Large intestine (tissue), 3 donors: ENCODE data around the gene LPCAT1. TPM values are rescaled to one million over a fixed set of nuclear protein-coding genes. Genes with fewer than 3 reads are reported as not detected.

ENCODE experiments used
- DNase-seq, 2 donors: peaks; one replicate each; pipeline versions ENCODE4 v3.0.0 to v3.0.0-alpha.2; 2013
- H3K27ac ChIP-seq: one replicate; pipeline ENCODE4 v1.5.1; 2013; ENCODE audit warnings: low read length
- H3K27me3 ChIP-seq: 2 replicates; pipeline ENCODE4 v1.6.1; 2013; ENCODE audit warnings: low read length; ENCODE audit not compliant: control insufficient read depth, insufficient read depth
- H3K36me3 ChIP-seq: 2 replicates; pipeline ENCODE4 v1.6.1; 2013; ENCODE audit warnings: low read length; ENCODE audit not compliant: control insufficient read depth, insufficient read depth
- H3K4me1 ChIP-seq: one replicate; pipeline ENCODE4 v1.6.1; 2013; ENCODE audit warnings: low read length; ENCODE audit not compliant: control insufficient read depth, insufficient read depth
- H3K4me3 ChIP-seq: one replicate; pipeline ENCODE4 v1.5.1; 2013; ENCODE audit warnings: low read length
- H3K9me3 ChIP-seq: one replicate; pipeline ENCODE4 v1.6.1; 2013; ENCODE audit warnings: mild to moderate bottlenecking, low read depth, low read length, moderate library complexity; ENCODE audit not compliant: control insufficient read depth
- whole genome bisulfite sequencing: methylation state at CpG from one replicate; pipeline ENCODE4 v1.1.5; 2013; ENCODE audit warnings: low lambda C conversion rate; ENCODE audit not compliant: insufficient coverage; 5-methylcytosine and 5-hydroxymethylcytosine counted together
- polyA plus RNA-seq: library from polyadenylated mRNA; unstranded; fragments of 120-200 nt; gene quantifications from one replicate; pipeline ENCODE4 v1.2.1, GENCODE V29; 2013

LPCAT1 gene
- polyA plus RNA-seq, 1 donor = 14.8 TPM

DNA sequence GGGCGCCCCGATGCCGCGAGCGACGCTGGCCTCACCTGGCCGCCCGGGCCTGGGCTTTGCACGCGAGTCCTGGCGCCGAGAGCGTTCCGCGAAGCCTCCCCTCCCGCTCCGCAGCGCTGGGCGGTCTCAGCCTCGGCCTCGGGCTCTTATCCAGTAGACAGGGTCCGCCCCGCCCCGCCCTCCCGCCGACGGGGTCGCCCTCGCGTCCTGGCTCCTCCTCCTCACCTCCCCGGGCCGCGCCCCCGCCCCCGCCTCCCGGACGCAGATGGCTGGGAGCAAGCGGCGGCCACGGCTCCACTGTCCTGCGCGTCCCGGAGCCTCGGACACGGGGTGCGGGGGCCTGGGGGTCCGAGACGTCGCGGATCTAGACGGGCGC, 78.5 kb downstream of the LPCAT1 start, which contains the start of gene SLC6A3:
Gene SLC6A3, minus strand, starts transcription at position 128 of the 376 bp plus-strand sequence. CDS start 2,243 bp downstream, outside the sequence.
- WGBS = no CpG with 5 or more reads among the region's 52 CpGs
- Histone ChIP-seq H3K9me3 (no peaks in the 10 kb centered on the region), H3K4me3 (no peak within 1 kb of the TSS), H3K36me3 (no peaks in the 10 kb centered on the region), H3K4me1 (peaks cover 4% of the 10 kb centered on the region), H3K27ac (no peak within 1 kb of the TSS), H3K27me3 (peaks cover 91% of the 10 kb centered on the region)
- peak; percentile 12 to 50 for DNase-seq

DNA sequence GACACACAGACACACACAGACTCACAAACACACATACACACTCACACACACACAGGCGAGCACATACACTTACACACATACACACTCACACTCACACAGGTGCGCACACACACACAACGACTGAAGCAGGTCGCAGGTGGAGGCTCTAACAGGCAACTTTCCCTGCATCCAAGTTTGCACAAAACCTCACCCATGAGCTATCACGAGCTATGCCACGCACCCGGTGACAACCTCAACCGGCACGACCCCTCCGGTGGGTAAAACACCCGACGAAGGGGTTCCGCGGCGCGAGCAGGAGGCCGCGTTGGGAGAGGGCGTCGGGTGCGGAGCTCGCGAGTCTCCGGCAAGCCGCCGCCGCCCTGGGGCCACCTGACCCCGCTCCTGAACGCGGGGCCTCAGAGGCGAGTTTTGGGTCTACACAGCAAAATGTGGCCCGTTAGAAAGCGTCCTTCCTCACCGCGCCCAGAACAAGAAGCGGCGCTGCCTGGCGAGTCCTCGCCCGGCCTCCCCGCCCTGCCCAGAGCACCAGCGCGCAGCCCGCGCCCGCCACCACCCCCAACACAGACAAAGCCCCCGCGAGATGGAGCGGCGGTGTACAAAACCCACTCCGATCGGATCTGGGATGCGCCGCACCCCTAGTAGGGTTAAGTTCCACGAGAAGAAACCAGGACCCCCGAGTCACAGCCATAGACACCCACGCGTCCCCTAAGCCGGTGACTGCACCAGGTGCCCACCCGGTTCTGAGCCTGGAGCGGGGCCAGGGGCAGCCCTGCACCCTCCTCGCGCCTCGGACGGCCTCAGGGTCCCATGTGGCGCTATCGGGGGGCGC, 79.2 kb downstream of the LPCAT1 start:
- Histone ChIP-seq H3K27me3 (peaks cover 89% of the 10 kb centered on the region), H3K27ac (no peak overlapping the region), H3K4me3 (no peak overlapping the region), H3K4me1 (peaks cover 4% of the 10 kb centered on the region), H3K36me3 (no peaks in the 10 kb centered on the region), H3K9me3 (no peaks in the 10 kb centered on the region)
- no peak for DNase-seq
- WGBS = no CpG with 5 or more reads among the region's 68 CpGs

DNA sequence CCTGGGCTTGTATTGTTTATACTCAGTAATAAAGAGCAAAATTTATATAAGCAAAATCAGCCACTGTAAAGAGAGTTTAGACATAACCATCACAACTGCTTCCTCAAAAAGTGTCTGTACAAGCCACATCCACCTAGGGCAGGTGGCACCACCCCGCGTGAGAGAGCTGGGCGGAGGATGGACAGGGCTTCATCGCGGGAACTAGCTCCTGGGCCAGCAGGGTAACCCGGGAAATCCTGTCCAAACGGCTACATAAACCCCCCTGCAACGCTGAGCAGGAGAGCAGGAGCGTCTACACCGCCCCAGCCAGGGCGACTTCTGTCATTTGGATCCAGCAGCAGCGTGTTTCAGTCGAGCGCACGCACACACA, 79.8 kb downstream of the LPCAT1 start:
- Histone ChIP-seq H3K27ac (no peak overlapping the region), H3K4me3 (no peak overlapping the region), H3K27me3 (peaks cover 87% of the 10 kb centered on the region), H3K36me3 (no peaks in the 10 kb centered on the region), H3K9me3 (no peaks in the 10 kb centered on the region), H3K4me1 (peaks cover 4% of the 10 kb centered on the region)
- DNase-seq = no peak
- WGBS = no CpG with 5 or more reads among the region's 15 CpGs

DNA sequence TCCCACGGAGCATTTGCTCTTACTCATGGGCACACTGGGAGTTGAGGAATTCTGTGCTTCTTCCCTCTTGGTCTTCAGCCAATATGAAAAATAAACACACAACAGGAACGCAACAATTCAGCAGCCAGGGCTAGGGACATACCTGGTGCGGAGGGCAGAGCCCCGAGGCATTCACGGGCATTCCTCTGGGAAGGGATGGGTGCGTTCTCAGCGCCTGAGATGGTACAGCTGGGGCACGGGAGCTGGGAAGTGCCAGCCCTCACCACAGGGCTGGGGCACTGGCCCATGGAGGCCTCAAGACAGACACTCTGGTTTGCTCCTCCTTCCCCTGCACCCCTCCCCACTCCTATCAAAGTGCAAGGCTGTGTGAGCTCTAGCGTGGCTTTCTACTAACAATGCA, 80.6 kb downstream of the LPCAT1 start:
- Histone ChIP-seq H3K4me3 (no peak overlapping the region), H3K4me1 (peaks cover 4% of the 10 kb centered on the region), H3K9me3 (no peaks in the 10 kb centered on the region), H3K27me3 (peaks cover 85% of the 10 kb centered on the region), H3K36me3 (no peaks in the 10 kb centered on the region), H3K27ac (no peak overlapping the region)
- DNase-seq = no peak
- 17% methylated on average over 1 of the region's 9 CpGs for WGBS

DNA sequence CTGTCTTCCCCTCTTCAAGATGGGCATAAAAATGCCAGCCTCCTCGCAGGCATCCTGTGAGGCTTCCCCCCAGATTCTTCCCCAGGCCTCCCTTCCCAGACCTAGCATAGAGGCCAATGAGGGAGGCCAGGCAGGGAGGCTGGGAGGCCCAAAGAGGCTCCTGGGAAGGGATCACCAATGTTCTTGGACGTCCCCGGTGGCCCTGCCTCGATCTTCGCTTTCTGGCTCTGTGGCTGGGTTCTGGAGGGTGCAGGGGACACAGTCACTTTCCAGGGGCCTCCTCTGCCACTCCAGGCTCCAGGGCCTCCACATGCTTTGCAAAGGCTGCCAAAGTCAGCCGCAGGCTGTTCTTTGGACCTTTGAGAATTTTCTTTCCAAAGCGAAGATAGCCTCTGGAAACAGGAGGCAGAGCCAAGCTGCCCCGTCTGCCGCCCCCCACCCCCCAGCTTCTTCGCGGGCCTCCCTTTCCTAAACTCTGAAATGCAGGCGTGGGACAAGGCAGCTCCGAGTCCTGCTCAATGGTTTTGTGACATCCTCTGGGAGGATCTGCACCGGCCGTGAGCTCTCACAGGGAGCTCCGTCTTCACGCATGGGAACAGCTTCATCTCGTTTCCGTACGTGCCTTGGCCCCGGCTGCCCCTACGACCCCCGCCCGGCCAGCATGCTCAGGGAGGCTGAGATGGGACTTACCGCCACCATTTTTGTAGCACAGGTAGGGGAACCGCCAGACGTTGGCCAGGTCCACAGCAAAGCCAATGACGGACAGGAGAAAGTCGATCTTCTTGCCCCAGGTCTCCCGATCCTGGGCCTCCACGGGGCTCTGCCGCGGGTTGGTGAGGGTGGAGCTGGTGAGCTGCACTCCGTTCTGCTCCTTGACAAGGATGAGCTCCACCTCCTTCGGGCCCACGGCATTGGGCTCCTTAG, 81.3 kb downstream of the LPCAT1 start:
- no CpG with 5 or more reads among the region's 36 CpGs for WGBS
- peaks cover 79% of the 10 kb centered on the region for H3K27me3 ChIP-seq
- H3K36me3 ChIP-seq = no peaks in the 10 kb centered on the region
- no peak overlapping the region for H3K4me3 ChIP-seq
- no peak for DNase-seq
- H3K9me3 ChIP-seq = no peaks in the 10 kb centered on the region
- peaks cover 6% of the 10 kb centered on the region for H3K4me1 ChIP-seq
- no peak overlapping the region for H3K27ac ChIP-seq

DNA sequence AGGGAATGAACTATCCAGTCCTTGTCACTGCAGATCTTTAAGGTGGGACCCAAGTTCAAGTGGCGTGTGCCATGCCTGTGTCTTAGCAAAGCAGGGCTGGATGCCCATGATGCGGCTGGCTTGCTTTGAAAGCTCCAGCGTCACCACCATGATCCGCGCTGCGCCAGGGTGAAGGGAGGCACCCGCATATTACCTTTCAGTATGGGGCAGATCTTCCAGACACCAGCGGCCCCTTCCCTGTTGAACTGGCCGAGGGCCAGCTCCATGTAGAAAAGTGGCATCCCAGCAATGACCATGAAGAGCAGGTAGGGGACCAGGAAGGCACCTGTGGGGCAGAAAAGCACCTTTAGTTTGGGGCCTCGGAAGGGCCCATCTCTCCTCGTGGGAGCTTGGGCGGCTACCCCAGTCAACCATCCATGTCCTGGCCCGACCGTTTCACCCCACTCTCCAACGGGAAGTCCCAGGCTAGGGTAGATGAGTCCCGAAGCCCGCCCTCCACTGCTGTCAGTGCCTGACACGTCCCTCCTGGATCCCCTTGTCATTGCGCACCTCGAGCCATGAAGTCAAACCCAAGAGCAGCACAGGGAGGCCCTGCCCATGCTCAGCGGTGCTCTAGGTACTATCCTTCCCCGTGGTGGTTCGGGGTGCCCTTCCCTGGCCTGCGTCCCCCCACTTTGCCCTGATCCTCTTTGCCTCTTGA, 82.4 kb downstream of the LPCAT1 start:
- WGBS = no CpG with 5 or more reads among the region's 24 CpGs
- H3K4me3 ChIP-seq = no peak overlapping the region
- DNase-seq = no peak
- H3K27me3 ChIP-seq = peaks cover 68% of the 10 kb centered on the region
- no peaks in the 10 kb centered on the region for H3K9me3 ChIP-seq
- no peak overlapping the region for H3K27ac ChIP-seq
- no peaks in the 10 kb centered on the region for H3K36me3 ChIP-seq
- H3K4me1 ChIP-seq = peaks cover 8% of the 10 kb centered on the region

DNA sequence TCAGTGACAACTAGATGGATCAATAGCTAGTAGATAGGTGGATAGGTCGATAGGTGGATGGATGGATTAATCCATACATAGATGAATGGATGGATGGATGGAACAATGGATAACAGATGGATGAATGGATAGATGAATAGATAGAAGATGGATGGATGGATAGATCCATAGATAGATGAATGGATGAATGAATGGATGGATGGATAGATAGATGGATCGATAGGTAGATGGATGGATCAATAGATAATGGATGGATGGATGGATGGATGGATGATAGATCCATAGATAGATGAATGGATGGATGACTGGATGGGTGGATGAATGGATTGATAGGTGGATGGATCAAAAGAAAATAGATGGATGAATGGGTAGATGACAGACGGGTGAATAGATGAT, 83.7 kb downstream of the LPCAT1 start:
- H3K27me3 ChIP-seq = peaks cover 59% of the 10 kb centered on the region
- no peak for DNase-seq
- no peak overlapping the region for H3K27ac ChIP-seq
- no peaks in the 10 kb centered on the region for H3K36me3 ChIP-seq
- H3K9me3 ChIP-seq = no peaks in the 10 kb centered on the region
- WGBS = 93% methylated on average over 3 of the region's 3 CpGs
- peaks cover 8% of the 10 kb centered on the region for H3K4me1 ChIP-seq
- no peak overlapping the region for H3K4me3 ChIP-seq

DNA sequence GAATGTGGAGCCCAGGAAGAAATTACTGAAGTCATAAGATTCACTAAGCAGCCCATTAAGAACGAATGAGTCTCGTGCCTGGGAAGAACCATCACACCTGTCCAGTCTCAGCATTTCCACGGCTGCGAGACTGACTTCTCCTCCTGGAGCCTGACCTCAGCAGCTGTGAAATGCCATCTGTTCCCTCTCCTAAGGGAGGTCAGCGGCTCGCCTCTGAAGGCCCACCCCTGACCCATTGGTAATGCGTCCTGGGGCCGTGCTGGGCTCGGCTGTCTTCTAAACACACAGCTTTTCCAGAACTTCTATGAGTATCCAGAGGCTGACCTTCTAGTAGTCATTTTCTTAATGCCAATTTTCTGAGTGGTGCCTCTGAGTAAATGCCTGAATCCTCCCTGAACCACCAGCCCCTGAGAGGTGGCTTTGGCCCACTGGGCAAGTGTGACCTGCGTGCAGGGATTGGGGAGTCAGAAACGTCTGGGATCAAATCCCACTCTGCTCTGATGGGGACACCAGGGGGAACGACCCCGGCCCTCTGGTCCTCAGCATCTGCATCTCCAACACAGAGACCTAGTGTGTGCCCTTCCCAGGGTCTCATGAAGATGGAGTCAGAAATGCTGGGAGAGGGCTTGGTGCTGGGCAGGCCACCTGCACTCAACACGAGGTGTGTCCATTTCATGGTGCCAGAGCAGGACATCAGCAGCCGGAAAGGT, 84.2 kb downstream of the LPCAT1 start:
- Histone ChIP-seq H3K27ac (no peak overlapping the region), H3K27me3 (peaks cover 53% of the 10 kb centered on the region), H3K4me3 (no peak overlapping the region), H3K9me3 (no peaks in the 10 kb centered on the region), H3K4me1 (peaks cover 7% of the 10 kb centered on the region), H3K36me3 (no peaks in the 10 kb centered on the region)
- DNase-seq = no peak
- WGBS = 75% methylated on average over 1 of the region's 15 CpGs

DNA sequence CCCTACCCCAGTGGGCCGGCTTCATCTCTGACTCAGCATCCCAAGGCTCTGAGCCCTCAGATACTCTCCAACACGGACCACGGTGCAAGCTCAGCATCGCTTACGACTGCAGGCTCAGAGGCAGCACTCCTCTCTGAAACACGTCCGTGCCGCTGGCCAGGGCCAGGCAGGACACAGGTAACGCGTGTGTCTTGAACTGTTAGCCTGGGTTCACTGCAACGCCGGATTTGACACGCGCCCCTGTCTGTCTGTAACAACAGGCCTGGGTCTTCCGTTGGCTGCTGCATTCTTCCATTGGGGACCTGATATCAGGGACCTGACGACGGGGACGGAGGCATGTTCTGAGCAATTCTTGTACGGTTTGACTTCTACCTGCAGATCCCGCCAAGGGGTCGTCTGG, 84.9 kb downstream of the LPCAT1 start:
- Histone ChIP-seq H3K27me3 (peaks cover 47% of the 10 kb centered on the region), H3K27ac (no peak overlapping the region), H3K9me3 (no peaks in the 10 kb centered on the region), H3K4me1 (peaks cover 5% of the 10 kb centered on the region), H3K36me3 (no peaks in the 10 kb centered on the region), H3K4me3 (no peak overlapping the region)
- no CpG with 5 or more reads among the region's 21 CpGs for WGBS
- DNase-seq = no peak
